CD4-positive, alpha-beta T cell treated with Interleukin-12 subunit alpha and Interleukin-12 subunit beta, for 1 hour (primary cell): Measurements from ENCODE around the gene APOBEC2.
A peak's percentile ranks its signal among the peaks of the same experiment; 100 is the strongest.

Experiments used
- DNase-seq: peaks from one replicate; pipeline ENCODE4 v3.0.0-alpha.2; 2020

The APOBEC2 gene

GRCh38 chr6:41038205-41038604 is 14.8 kb upstream of the APOBEC2 start:
- no peak for DNase-seq

GRCh38 chr6:41039060-41039998 is 13.7 kb upstream of the APOBEC2 start, which contains the start of gene UNC5CL:
UNC5CL (minus strand) TSS chr6:41039221; CDS start chr6:41035074, 4,147 bp downstream.
- DNase-seq = peak; percentile 45

GRCh38 chr6:41040101-41040939 is 12.7 kb upstream of the APOBEC2 start:
- no peak for DNase-seq

GRCh38 chr6:41040940-41041536 is 12.0 kb upstream of the APOBEC2 start:
- DNase-seq = no peak

GRCh38 chr6:41042226-41043055 is 10.6 kb upstream of the APOBEC2 start, which contains the start of gene TSPO2:
TSPO2 (plus strand) TSS chr6:41042467; CDS start chr6:41042986, 519 bp downstream.
- no peak for DNase-seq

GRCh38 chr6:41043151-41043550 is 9.9 kb upstream of the APOBEC2 start:
- DNase-seq = no peak

- DNase-seq = no peak
Measured at GRCh38 chr6:41045664-41046063, 7.3 kb upstream of the APOBEC2 start.

- DNase-seq = no peak
Measured at GRCh38 chr6:41046084-41046483, 6.9 kb upstream of the APOBEC2 start.

GRCh38 chr6:41047306-41047705 is 5.7 kb upstream of the APOBEC2 start:
- no peak for DNase-seq

- no peak for DNase-seq
Measured at GRCh38 chr6:41047745-41048732, 5.0 kb upstream of the APOBEC2 start.

- DNase-seq = no peak
Measured at GRCh38 chr6:41049521-41049920, 3.5 kb upstream of the APOBEC2 start.

- no peak for DNase-seq
Measured at GRCh38 chr6:41049955-41050354, 3.0 kb upstream of the APOBEC2 start.

- DNase-seq = no peak
Measured at GRCh38 chr6:41050536-41050935, 2.5 kb upstream of the APOBEC2 start.

- peak; percentile 9 for DNase-seq
Measured at GRCh38 chr6:41051873-41052272, 1.1 kb upstream of the APOBEC2 start.

- DNase-seq = no peak
Measured at GRCh38 chr6:41054511-41054910, 1.5 kb downstream of the APOBEC2 start.

- DNase-seq = no peak
Measured at GRCh38 chr6:41055149-41055548, 2.1 kb downstream of the APOBEC2 start.

GRCh38 chr6:41056768-41057490 is 3.9 kb downstream of the APOBEC2 start:
- no peak for DNase-seq

- DNase-seq = no peak
Measured at GRCh38 chr6:41058783-41059181, 5.8 kb downstream of the APOBEC2 start.

GRCh38 chr6:41059556-41059955 is 6.6 kb downstream of the APOBEC2 start:
- no peak for DNase-seq

- DNase-seq = no peak
Measured at GRCh38 chr6:41061196-41061726, 8.3 kb downstream of the APOBEC2 start.
